Measurements from ENCODE around the gene SNRPF.

GRCh38 chr12:95857799-95858198, 953 bp upstream of the SNRPF start:
- TF ChIP-seq CTCF (conservative IDR thresholded peaks at IDR 0.05 in 1 of 2, IDR thresholded peaks at IDR 0.05 in 1 of 2; ENCODE audit: low read depth in 1 of 2, low read length in 2 of 2) = no peak
- no peak for TF ChIP-seq EZH2 (IDR thresholded peaks at IDR 0.05; ENCODE audit: low read length, missing control alignments)
